HG03442 (cell line): ENCODE data around the gene NAA60.
"Not testable (repeated sequence)": the region's sequence is repeated elsewhere in the genome, so short reads cannot be mapped to it uniquely, and the experiment has no call there.

ENCODE experiments used
- ATAC-seq: cut with Tn5 transposase; IDR thresholded peaks from one replicate; pipeline ENCODE4 v1.9.1; 2021; ENCODE audit warnings: mild to moderate bottlenecking, moderate library complexity; ENCODE audit not compliant: unreplicated experiment

The NAA60 gene

GRCh38 chr16:3481696-3482658 lies 38.5 kb downstream of the NAA60 start:
- no peak for ATAC-seq

DNA sequence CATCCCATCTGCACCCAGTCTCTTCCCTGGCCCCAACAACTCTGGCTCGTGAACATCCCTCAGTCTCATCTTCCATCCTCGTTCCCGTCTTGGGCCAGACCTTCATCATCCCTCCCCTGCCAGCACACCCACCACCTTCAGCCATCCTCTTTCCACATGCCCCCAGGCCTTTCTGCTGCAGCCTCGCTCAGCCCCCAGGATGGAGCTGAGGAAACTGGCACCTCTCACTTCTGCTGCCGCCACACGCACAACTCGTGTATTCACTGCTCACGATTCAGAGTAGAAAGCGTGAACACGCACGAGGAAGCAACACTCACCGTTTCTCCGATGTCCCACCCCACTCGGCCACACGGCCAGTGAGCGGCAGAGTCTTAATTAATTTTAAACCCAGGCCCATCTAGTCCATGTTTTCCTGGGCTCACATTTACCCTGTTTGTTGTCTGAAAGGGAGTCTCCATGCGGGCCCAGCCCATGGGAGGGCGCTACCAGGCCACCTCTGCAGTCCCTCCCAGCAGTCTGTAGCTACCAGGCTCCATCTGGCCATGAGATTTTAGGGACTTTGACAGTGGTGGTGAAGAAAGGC lies 39.3 kb downstream of the NAA60 start:
- no peak for ATAC-seq

- ATAC-seq = no peak
These were observed 41.0 kb downstream of the NAA60 start for GRCh38 chr16:3484318-3485096.

- no peak for ATAC-seq
These were observed 41.7 kb downstream of the NAA60 start for GRCh38 chr16:3485097-3485745.

GRCh38 chr16:3485821-3486505 lies 42.5 kb downstream of the NAA60 start:
- ATAC-seq = no peak

DNA sequence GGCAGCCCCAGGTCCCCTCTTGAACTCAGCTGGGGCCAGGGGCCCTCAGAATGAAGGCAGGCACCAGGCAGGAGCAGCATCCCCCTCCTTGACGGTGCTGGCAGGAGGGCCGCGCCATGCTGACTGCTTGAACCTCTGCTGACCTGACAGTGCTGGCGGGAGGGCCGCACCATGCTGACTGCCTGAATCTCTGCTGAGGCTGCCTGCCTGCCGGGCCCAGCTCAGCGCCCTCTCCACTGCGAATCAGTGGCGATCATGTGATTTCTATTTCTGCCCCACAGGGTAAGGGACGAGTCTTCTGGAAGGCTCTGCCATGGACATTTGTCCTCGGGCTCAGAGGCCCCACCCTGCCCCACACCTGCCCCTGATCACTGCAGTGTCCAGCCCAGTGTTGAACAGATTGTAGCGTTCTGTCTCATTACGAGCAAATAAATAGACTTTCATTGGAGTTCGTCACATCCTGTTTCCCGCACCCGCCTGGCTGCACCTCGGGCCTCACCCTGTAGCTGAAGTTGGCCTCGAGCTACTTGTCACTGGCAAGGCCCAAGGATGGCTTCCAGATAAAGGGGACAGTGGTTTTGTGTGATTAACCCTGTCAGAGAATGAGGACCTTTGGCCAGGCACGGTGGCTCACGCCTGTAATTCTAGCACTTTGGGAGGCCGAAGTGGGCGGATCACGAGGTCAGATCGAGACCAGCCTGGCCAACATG lies 43.2 kb downstream of the NAA60 start:
- no peak for ATAC-seq

GRCh38 chr16:3487521-3488410 lies 44.3 kb downstream of the NAA60 start:
- no peak for ATAC-seq

DNA sequence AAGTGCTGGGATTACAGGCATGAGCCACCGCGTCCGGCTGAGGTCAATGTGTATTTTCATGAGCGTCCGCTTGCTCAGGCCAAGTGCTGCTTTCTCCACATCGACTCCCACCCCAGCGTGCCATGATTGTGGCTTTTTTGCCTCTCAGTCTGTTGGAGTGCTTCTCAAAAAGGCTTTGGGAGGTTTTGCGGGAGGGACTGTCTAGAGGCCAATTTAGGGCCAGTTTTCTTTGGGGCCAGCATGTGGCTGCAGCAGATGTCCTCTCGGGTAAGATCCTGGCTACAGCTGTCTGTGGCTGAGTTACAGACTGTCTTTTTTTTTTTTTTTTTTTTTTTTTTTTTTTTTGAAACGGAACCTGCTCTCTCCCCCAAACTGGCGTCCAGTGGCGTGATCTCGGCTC lies 45.3 kb downstream of the NAA60 start:
- no peak for ATAC-seq

GRCh38 chr16:3490911-3491629 lies 47.6 kb downstream of the NAA60 start:
- ATAC-seq = no peak

- no peak for ATAC-seq
These were observed 48.9 kb downstream of the NAA60 start for GRCh38 chr16:3492356-3492755.

DNA sequence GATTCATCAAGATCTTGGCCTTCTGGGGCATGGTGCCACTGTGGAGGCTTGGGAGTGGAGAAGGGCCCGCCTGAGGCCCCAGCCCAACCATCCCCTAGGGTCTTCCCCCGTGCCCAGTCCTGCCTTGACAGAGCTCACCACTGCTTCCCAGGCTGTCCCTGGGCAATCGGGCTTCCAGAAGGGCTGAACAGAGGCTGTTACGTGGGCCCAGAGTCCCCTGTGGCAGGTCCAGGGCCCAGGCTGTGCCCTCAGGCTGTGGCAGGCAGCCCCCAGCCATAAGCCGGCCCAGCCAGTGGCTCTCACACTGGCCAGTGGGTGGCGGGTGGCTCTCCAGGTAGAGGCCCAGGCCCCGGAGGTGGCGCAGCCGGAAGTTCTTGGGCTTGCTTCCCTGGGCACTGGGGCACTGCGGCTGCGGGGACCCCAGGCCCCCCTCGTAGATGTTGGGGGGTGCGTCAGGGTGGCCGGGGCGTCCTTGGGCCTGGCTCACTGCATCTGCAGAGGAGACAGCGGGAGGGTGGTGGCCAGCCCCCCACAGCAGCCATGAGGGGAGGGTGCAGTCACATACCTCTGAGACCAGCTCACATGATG lies 51.0 kb downstream of the NAA60 start:
- ATAC-seq = no peak

- no peak for ATAC-seq
These were observed 51.7 kb downstream of the NAA60 start, which contains the start of gene C16orf90 for GRCh38 chr16:3495176-3495575. C16orf90 (minus strand) TSS chr16:3495489; CDS start chr16:3495421, 68 bp downstream.

DNA sequence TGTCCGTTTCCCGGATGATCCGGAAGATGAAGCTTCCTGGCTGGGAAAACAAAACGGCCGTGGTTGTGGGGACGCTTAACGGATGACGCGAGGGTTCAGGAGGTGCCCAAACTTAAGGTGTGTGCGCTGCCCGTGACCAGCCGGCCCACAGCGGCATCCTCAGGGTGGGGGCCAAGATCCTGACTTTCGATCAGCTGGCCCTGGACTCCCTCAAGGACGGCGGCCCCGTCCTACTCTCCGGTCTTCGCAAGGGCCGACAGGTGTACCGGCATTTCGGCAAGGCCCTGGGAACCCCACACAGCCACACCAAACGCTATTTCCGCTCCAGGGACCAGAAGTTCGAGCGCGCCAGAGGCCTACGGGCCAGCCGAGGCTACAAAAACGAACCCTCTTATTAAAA lies 52.9 kb downstream of the NAA60 start:
- ATAC-seq = no peak

DNA sequence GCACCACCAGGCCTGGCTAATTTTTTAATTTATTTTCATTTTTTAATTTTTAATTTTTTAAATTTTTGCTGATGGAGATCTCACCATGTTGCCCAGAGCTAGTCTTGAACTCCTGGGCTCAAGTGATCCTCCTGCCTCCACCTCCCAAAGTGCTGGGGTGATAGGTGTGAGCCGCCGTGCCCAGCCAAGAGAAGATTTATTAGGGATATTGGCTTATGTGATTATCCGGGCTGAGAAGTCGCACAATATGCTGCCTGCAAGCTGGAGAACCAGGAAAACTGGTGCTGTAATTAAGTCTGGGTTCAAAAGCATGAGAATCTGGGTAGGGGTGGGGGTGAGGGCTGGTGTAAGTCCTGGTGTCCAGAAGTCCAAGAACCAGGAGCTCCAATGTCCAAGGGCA lies 54.3 kb downstream of the NAA60 start:
- ATAC-seq = no peak

GRCh38 chr16:3498988-3499387 lies 55.5 kb downstream of the NAA60 start:
- ATAC-seq = no peak

GRCh38 chr16:3501412-3501761 lies 57.9 kb downstream of the NAA60 start:
- ATAC-seq = not testable (repeated sequence)

GRCh38 chr16:3501783-3502400 lies 58.4 kb downstream of the NAA60 start:
- ATAC-seq = no peak
